NCI-H82 (cell line): ENCODE data around the gene STOM.

Source experiments
- DNase-seq: peaks from one replicate; lab custom pipeline; 2025; lab: John Stamatoyannopoulos, UW

Gene STOM

DNA sequence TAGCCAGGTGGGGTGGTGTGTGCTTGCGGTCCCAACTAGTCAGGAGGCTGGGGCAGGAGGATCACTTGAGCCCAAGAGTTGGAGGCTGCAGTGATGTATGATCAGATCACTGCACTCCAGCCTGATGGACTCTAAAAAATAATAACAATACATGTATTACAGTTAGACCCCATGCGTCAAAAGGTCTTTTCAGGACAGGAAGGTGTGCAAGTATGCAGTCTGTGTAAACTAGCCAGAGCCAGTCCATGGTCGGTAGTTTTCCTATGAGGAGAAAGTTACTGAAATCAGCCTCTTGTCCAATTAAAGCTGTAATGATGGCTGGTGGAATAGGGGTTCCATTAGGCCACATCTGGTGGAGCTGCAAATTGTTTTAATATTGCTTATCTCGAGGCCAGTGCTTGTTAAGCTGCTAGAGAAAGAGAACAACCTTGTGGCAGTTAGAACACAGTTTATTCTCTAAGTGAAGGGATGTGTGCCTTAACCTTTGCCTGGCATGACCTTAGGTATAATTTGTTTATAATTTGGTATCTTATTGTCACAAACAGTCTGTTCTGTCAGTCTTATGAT, 1.5 kb upstream of the STOM start:
- DNase-seq, result no peak

- no peak for DNase-seq
Measured at GRCh38 chr9:121368745-121369144, 1.3 kb downstream of the STOM start.

GRCh38 chr9:121368138-121368522, 1.9 kb downstream of the STOM start:
- DNase-seq, result no peak

GRCh38 chr9:121367306-121368137, 2.5 kb downstream of the STOM start:
- DNase-seq, result no peak

DNA sequence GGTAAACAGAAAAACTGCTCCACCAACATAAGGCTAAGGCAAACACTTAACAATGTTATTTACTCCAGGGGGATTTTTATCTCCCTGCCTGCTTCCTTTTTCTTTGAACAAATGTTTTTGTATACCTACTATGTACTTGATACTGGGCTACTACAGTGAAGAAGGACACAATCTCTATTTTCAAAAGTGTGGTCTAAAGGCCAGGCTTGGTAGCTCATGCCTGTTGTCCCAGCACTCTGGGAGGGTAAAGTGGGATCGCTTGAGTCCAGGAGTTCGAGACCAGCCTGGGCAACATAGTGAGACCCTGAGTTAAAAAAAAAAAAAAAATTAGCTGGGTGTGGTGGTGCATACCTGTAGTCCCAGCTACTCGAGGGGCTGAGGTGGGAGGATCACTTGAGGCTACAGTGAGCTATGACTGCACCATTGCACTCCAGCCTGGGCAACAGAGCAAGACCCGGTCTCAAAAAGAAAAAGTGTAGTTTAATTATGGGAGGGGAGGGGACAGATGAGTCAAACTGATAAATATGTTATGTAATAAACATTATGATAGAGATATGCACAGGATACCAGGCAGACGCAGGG, 3.3 kb downstream of the STOM start:
- DNase-seq, result no peak

DNA sequence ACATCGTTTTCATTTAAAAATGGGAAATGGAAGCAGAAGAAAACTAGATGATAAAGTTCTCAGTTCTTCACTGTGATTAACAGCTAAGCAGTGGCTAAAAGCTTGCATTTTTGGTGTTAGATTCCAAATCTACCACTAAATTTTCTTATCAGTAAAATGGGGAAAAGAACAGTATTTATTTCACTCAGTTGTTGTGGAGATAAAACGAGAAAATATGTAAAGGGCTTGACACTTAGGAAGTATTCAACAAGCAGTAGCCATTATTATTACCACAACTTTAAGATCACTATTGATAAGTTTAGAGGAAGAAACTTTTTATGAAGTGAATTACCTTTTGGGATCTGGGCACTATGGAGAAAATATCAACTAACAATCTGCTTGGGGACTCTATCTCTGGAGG, 4.5 kb downstream of the STOM start:
- no peak for DNase-seq

DNA sequence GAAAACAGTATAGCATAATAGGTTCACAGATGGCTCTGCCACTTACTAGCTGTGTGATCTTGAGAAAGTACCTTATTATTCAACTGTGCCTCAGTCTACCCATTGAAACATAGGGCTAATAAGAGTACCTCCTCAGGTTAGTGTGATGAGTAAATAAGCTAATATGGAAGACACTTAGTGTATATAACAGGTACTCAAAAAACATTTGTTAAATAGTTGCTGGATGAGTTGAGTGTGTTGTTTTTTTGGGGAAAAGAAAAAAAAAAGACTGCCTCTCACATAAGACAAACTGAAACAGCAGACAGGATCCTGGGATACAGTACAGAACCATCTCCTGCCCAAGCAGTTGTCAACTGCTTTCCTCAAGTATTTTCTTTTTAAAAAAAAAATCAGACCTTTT, 5.2 kb downstream of the STOM start:
- DNase-seq, result no peak

- peak; percentile 31 for DNase-seq
Measured at GRCh38 chr9:121364077-121364476, 6.0 kb downstream of the STOM start.

- DNase-seq, result no peak
Measured at GRCh38 chr9:121363622-121363961, 6.5 kb downstream of the STOM start.

- peak; percentile 14 for DNase-seq
Measured at GRCh38 chr9:121362813-121363621, 7.0 kb downstream of the STOM start.

DNA sequence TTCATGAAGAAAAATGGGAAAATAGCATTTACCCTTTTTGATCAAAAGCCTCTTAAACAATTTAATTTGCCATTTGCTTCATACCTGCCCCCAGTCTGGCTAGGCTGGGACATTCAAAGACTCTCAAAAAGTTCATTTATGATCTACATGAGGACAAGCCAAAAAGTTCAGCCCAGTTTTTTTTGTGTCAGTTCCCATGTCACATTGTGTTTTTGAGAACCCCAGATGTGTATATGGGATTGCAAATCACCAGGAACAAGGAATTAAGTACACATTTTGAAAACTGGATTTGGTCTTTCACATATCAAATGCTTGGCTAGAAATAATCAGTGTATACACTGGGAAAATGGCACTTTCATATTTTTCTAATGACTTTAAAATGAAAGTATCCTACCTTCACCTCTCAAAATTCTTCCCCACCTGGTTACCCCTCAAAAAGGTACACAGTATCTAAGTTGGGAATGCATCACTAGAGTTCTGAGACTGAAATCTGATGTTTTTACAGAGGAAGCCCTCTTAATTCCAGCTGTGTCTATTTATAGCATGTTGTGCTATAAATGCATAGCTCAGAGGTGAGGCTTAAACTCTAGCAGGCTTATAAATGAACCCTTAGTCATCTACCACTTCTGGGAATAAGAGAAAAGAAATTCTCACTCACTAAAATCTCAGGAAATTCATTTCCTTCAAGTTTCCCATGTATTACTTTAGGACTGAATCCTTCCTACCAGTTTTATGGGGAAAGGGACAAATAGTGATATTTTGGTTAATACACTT, 9.3 kb downstream of the STOM start:
- DNase-seq, result no peak

GRCh38 chr9:121359351-121360294, 10.4 kb downstream of the STOM start:
- DNase-seq, result no peak

- DNase-seq, result no peak
Measured at GRCh38 chr9:121358751-121359150, 11.3 kb downstream of the STOM start.

DNA sequence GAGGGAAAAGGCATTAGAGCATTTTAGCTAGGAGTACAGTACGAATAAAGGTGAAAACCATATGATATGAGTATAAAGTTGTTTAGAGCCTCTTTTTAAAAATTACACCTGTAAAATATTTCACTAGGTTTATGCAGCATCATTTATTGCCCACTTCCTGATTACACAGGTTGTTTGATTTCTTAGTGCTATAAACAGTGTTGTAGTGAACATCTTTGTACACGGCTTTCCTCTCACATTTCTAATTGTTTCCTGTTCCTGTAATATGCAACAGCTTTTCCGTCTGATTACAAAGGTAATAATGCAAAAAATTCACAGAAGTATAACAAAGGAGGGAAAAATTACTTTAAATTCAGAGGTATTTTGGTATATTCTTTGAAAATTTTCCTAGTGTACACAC, 13.0 kb downstream of the STOM start:
- no peak for DNase-seq

DNA sequence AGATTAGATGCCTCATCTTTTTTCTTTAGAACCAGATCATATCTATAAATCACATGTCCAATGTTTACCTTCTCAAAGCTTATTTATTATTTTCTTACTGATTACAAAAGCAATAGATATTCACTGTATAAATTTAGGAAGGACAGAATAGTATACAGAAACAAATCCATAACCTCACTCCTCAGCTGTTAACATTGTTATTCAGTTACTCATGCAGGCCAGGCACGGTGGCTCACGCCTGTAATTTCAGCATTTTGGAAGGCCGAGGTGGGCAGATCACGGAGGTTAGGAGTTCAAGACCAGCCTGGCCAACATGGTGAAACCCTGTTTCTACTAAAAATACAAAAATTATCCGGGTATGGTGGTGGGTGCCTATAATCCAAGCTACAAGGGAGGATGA, 15.3 kb downstream of the STOM start:
- no peak for DNase-seq

GRCh38 chr9:121354141-121354540, 15.9 kb downstream of the STOM start:
- no peak for DNase-seq

DNA sequence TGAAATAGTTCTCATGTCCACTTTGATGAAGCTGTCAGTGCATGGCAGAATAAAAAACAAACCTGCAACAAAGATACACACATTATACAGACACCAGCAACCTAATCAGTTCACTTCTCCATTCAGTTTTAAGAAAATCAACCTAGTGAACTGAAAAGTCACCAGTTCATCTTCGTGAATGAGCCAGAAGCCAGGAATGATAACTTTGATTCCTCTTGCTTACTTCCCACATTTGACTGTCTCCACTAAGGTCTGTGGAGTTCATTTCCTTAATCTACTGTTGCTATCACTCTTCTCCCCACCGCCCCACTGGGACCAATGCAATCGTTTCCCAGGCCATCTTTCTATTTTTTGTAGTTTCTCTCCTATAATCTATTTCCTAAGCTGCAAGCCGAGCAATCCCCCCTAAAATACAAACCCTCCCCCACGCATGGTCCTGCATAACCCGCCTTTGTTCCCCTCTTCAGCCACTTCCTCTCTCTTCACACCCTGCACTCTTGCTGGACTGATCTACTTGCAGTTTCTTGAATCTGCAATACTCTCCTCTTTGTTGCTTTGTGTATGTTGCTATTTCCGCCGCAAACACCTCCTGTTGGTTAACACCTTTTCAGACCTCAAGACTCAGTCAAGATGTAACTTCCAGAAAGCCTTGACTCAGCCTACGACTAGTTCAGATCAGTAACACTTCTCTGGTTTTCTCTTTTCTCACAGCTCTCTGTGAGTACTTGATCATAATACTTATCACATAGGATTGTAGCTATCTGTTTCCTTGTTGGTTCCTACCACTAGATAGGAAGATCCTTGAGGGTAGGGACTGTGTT, 16.6 kb downstream of the STOM start:
- no peak for DNase-seq

DNA sequence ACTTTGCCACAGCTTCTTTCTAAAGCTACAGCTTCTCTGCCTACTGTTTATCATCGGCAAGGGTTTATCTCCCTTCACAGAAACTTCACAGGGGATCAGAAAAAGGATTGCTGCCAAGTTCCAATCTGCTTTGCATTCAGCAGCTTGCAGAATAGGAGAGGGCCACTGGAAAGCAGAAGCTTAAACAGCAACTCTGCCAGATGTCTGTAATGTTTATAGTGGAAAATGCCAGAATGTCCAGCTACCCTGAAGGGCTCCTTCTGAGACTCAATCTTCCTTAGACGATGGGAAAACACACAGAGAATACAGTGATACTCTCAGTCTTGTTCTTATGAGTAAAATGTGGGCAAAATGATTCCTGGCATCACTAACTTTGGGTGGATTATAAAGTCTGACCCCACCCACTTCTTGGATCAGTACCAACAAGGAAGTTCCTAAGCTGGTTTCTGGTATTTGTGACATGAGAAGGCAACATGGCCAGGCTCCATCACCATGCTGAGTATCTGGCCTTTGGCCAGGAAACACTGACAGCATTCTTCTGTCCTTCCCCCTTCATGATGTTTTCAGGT, 19.0 kb downstream of the STOM start:
- peak; percentile 82 for DNase-seq

GRCh38 chr9:121350036-121350435, 20.0 kb downstream of the STOM start:
- no peak for DNase-seq

- DNase-seq, result no peak
Measured at GRCh38 chr9:121349009-121349408, 21.0 kb downstream of the STOM start.
